Right renal cortex interstitium (tissue), 3 donors: ENCODE results near the gene ADH1A. TPM values are rescaled to one million over a fixed set of nuclear protein-coding genes. Genes with fewer than 3 reads are reported as not detected.
"Not testable (repeated sequence)": the region's sequence is repeated elsewhere in the genome, so short reads cannot be mapped to it uniquely, and the experiment has no call there.

Experiments
- DNase-seq, 3 donors: peaks; one replicate each; pipeline ENCODE4 v3.0.0-alpha.2; 2013; ENCODE audit warnings: low read depth in 3 of 3, low spot score in 2 of 3
- polyA plus RNA-seq, 3 donors: library from polyadenylated mRNA; unstranded; fragments of 120-200 nt; gene quantifications; one replicate each; pipeline ENCODE4 v1.2.1, GENCODE V29; 2013; ENCODE audit not compliant: insufficient read length in 3 of 3

Gene ADH1A
- polyA plus RNA-seq, 3 donors: 0.47 to 0.64 (median 0.52) TPM

DNA sequence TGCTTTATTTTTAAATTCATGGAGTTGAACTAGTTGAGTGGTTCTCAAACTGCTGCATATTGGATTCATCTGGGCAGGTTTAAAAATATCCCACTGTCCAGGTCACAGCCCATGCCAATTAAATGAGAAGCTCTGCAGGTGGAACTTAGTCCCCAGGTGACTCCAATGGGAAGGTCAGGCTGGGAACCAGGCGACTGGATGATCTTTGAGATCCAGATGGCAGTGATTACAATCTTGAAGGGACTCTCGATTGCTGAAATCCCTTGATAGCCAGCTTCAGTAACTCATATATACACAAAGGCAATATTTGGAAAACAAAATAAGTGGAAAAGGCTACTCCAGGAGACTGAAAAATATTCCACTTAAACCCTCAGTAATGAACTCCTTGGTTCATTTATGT, 8.1 kb downstream of the ADH1A start:
- DNase-seq: no peak

GRCh38 chr4:99281261-99281660, 9.5 kb downstream of the ADH1A start:
- DNase-seq: no peak

GRCh38 chr4:99276417-99276816, 14.4 kb downstream of the ADH1A start:
- DNase-seq: no peak

GRCh38 chr4:99275885-99276284, 14.9 kb downstream of the ADH1A start:
- DNase-seq: no peak

GRCh38 chr4:99275050-99275449, 15.7 kb downstream of the ADH1A start:
- DNase-seq: no peak

DNA sequence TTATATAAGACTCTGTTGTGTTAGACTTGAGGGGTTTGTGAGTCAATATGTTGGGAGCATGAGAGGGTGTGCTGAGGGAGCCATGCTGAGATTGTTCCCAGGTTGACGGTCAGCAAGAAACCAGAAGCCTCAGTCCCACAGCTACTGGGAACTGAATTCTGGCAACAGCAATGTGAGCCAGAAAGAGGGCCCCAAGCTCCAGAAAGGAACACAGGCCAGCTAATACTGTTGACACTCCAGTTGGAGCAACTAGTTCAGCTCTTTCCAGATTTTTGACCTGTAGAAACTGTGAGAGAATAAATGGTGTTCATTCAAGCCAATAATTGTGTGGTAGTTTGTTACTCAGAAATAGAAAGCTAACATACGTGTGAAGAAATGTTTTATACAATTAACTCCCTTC, 17.1 kb downstream of the ADH1A start:
- no peak for DNase-seq

- no peak for DNase-seq
Observed at GRCh38 chr4:99264927-99265326, 25.9 kb downstream of the ADH1A start.

- DNase-seq: no peak
Observed at GRCh38 chr4:99252746-99253145, 38.0 kb downstream of the ADH1A start.

GRCh38 chr4:99248714-99249113, 42.1 kb downstream of the ADH1A start:
- DNase-seq: no peak

DNA sequence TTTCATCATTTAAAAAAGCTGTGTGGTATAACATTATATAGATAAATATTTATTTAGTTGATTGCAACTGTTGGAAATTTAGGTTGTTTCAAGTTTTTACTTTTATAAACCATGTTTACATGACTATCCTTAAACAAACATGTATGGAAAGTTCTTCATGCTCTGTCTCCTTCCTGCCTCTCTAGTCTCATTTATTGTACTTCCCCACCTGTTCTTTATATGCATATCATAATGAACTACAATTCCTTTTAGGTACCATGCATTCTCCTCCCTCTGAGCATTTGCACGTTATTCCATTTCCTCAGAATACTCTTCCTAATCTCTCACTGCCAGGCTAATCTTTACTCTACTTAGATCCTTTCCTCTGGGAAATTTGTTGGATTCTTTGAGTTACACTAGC, 54.8 kb downstream of the ADH1A start:
- no peak for DNase-seq

DNA sequence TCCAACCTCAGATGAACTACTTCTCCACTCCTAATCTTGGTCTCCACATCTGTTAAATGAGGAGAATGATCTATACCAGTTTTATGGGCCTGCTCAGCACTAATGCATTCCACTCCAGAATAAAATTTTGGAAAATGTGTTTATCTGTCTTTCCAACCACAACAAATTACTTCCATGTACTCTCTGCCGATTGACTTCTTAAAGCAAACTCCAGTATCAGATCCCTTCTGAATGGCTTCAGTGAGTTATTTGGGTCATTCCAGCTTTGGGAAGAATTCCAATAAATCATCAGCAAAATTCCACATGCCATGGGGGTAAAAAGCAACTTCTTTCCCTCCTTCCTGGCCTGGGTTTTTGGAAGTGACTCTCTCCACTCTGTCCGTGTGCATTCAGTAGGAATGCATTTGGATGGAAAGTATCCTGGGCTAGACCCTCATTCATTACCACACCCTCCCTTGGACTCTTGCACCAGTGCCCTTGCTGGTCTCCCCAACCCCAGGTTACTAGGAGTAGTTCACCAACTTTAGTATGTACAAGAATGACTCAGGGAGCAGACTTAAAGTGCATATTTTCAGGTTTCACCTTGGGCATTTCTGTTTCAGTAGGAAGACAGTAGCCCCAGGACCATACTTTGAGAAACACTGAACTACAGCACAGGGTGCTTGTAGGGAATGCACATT, 56.3 kb downstream of the ADH1A start:
- DNase-seq: no peak

GRCh38 chr4:99233397-99233796, 57.4 kb downstream of the ADH1A start:
- DNase-seq: not testable (repeated sequence)

GRCh38 chr4:99228706-99229105, 62.1 kb downstream of the ADH1A start:
- DNase-seq: not testable (repeated sequence)

GRCh38 chr4:99227646-99228045, 63.1 kb downstream of the ADH1A start:
- not testable (repeated sequence) for DNase-seq

Other genes starting within 250 kb of the ADH1A start
- 100 to 1,000 TPM; 299 to 312 (median 310) TPM for gene ADH5, start 202.2 kb downstream of the ADH1A start, polyA plus RNA-seq
- under 1 TPM; 0.42 to 0.93 (median 0.51) TPM for gene ADH4, start 146.7 kb downstream of the ADH1A start, polyA plus RNA-seq
- 10 to 100 TPM; 22.5 to 43.7 (median 28.1) TPM for gene ADH6, start 71.7 kb downstream of the ADH1A start, polyA plus RNA-seq
- 10 to 100 TPM; 23.1 to 27.3 (median 27.2) TPM for gene ADH1B, start 30.4 kb upstream of the ADH1A start, polyA plus RNA-seq
- gene ADH1C, start 61.8 kb upstream of the ADH1A start, polyA plus RNA-seq: 100 to 1,000 TPM in 2 of 3 donors, 10 to 100 TPM in 1; 88.0 to 160 (median 147) TPM
- gene ADH7, start 144.4 kb upstream of the ADH1A start, polyA plus RNA-seq: not detected
- gene C4orf17, start 220.0 kb upstream of the ADH1A start, polyA plus RNA-seq: under 1 TPM; 0.13 to 0.55 (median 0.21) TPM